HEK293 (cell line): Measurements from ENCODE around the gene SLC9A9.

Experiments
- CTCF ChIP-seq: fragments of 450-650 bp; formaldehyde crosslinking; IDR thresholded peaks from 2 replicates; pipeline ENCODE4 v1.5.1; 2016; ENCODE audit warnings: missing biosample characterization, missing genetic modification characterization
- REPIN1 ChIP-seq: fragments of 450-650 bp; formaldehyde crosslinking; IDR thresholded peaks from 2 replicates; pipeline ENCODE4 v1.5.1; 2017; ENCODE audit warnings: missing biosample characterization, missing genetic modification characterization, low read depth
- ZNF473 ChIP-seq: fragments of 450-650 bp; formaldehyde crosslinking; IDR thresholded peaks from 2 replicates; pipeline ENCODE4 v1.5.1; 2017; ENCODE audit warnings: missing biosample characterization, missing genetic modification characterization

DNA sequence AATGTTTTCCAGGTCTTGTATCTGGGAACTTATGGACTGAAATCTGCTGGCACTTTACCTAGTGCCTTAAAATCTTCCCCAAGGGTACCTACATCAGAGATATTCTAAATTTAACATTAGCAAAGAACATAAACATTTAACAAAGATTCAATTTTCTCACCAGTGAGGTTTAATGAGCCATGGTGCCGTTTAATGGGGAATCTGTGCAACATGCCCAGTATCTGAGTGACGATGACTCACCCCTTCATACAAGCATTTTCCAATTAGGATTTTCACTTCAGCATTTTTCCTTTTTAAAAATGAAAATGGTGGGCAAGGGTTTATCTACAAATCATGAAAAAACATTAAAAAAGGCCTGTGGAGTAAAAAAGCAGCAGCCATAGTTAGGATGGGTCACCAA, 189.4 kb downstream of the SLC9A9 start:
- TF ChIP-seq CTCF (tag by site-specific recombination) (no peak), REPIN1 (tag by site-specific recombination) (no peak), ZNF473 (tag by site-specific recombination) (no peak)
